Measurements from ENCODE around the gene SH3GLB1. TPM values are rescaled to one million over a fixed set of nuclear protein-coding genes. Genes with fewer than 3 reads are reported as not detected.

Gene SH3GLB1
- total RNA-seq, 4 donors from 2014 or later = 58.4 to 81.7 (median 77.3) TPM

- no peak for TF ChIP-seq EP300 (IDR thresholded peaks at IDR 0.05)
- no peak for TF ChIP-seq CTCF (IDR thresholded peaks at IDR 0.05)
- TF ChIP-seq POLR2AphosphoS5 (IDR thresholded peaks at IDR 0.05) = no peak
- TF ChIP-seq POLR2A (IDR thresholded peaks at IDR 0.05) = no peak
- WGBS, 2 donors (ENCODE audit: low coverage in 1 of 2) = 26 to 27% methylated on average over 1 to 3 of the region's 3 CpGs
- Histone ChIP-seq H3K4me1 (peaks cover 13 to 94% (median 19%) of the 10 kb centered on the region in 3 donors), H3K27ac (no peak overlapping the region), H3K4me3 (no peak overlapping the region), H3K27me3 (no peaks in the 10 kb centered on the region), H3K36me3 (peaks cover 0 to 22% of the 10 kb centered on the region in 2 donors), H3K9me3 (no peaks in the 10 kb centered on the region)
- no peak for ATAC-seq
Observed at GRCh38 chr1:86714561-86715244, 10.3 kb downstream of the SH3GLB1 start.

GRCh38 chr1:86718786-86719185 is 14.4 kb downstream of the SH3GLB1 start:
- 18 to 41% methylated on average over 2 of the region's 2 CpGs for WGBS, 2 donors (ENCODE audit: low coverage in 1 of 2)
- peaks cover 11 to 54% (median 13%) of the 10 kb centered on the region in 3 donors for H3K4me1 ChIP-seq
- H3K36me3 ChIP-seq = peaks cover 0 to 61% of the 10 kb centered on the region in 2 donors
- H3K27me3 ChIP-seq = no peaks in the 10 kb centered on the region
- H3K9me3 ChIP-seq = no peaks in the 10 kb centered on the region
- TF ChIP-seq CTCF (IDR thresholded peaks at IDR 0.05) = no peak
- no peak for TF ChIP-seq POLR2A (IDR thresholded peaks at IDR 0.05)
- TF ChIP-seq EP300 (IDR thresholded peaks at IDR 0.05) = no peak
- no peak for TF ChIP-seq POLR2AphosphoS5 (IDR thresholded peaks at IDR 0.05)
- no peak overlapping the region for H3K27ac ChIP-seq
- no peak overlapping the region for H3K4me3 ChIP-seq
- ATAC-seq = no peak

GRCh38 chr1:86731416-86731815 is 27.0 kb downstream of the SH3GLB1 start:
- TF ChIP-seq POLR2A (IDR thresholded peaks at IDR 0.05) = no peak
- no peak for TF ChIP-seq EP300 (IDR thresholded peaks at IDR 0.05)
- no peak for TF ChIP-seq POLR2AphosphoS5 (IDR thresholded peaks at IDR 0.05)
- TF ChIP-seq CTCF (IDR thresholded peaks at IDR 0.05) = no peak
- WGBS, 2 donors (ENCODE audit: low coverage in 1 of 2) = 63 to 82% methylated on average over 1 of the region's 1 CpG

GRCh38 chr1:86733340-86733739 is 29.0 kb downstream of the SH3GLB1 start:
- Histone ChIP-seq H3K27me3 (no peaks in the 10 kb centered on the region), H3K4me3 (no peak overlapping the region), H3K36me3 (peaks cover 7 to 76% of the 10 kb centered on the region in 2 donors), H3K9me3 (no peaks in the 10 kb centered on the region), H3K27ac (no peak overlapping the region), H3K4me1 (no peaks in the 10 kb centered on the region)
- no peak for ATAC-seq
- WGBS, 2 donors (ENCODE audit: low coverage in 1 of 2) = 27 to 36% methylated on average over 2 of the region's 2 CpGs
- TF ChIP-seq CTCF (IDR thresholded peaks at IDR 0.05) = no peak
- no peak for TF ChIP-seq POLR2AphosphoS5 (IDR thresholded peaks at IDR 0.05)
- no peak for TF ChIP-seq POLR2A (IDR thresholded peaks at IDR 0.05)
- no peak for TF ChIP-seq EP300 (IDR thresholded peaks at IDR 0.05)

More at GRCh38 chr1:86731416-86731815, 27.0 kb downstream of the SH3GLB1 start:
- Histone ChIP-seq H3K9me3 (no peaks in the 10 kb centered on the region), H3K36me3 (peaks cover 7 to 67% of the 10 kb centered on the region in 2 donors), H3K4me1 (no peaks in the 10 kb centered on the region), H3K27ac (no peak overlapping the region), H3K4me3 (no peak overlapping the region), H3K27me3 (no peaks in the 10 kb centered on the region)
- no peak for ATAC-seq
